Activated naive CD4-positive, alpha-beta T cell treated with anti-CD3 and anti-CD28 coated beads, Interleukin-2, amount 10 ng/mL, durations not matched to agents 7 days and 5 days (primary cell): ENCODE results near the gene GEMIN5.
"Not testable (repeated sequence)": the region's sequence is repeated elsewhere in the genome, so short reads cannot be mapped to it uniquely, and the experiment has no call there.

Experiments used
- CTCF ChIA-PET: fragments of 350-600 bp; sonication (Branson Sonifier 250); formaldehyde crosslinking; loops from one replicate; lab custom pipeline; 2021; ENCODE audit warnings: antibody characterized with exemption; lab: Charles Lee
- DNase-seq: peaks from one replicate; pipeline ENCODE4 v3.0.0-alpha.2; 2020
- H3K27ac Mint-ChIP-seq: one replicate; pipeline ENCODE4 v1.8.0; 2021; ENCODE audit warnings: mild to moderate bottlenecking, moderate library complexity, mixed read lengths
- H3K27me3 Mint-ChIP-seq: one replicate; pipeline ENCODE4 v1.8.0; 2021; ENCODE audit warnings: mild to moderate bottlenecking, mixed read lengths
- H3K36me3 Mint-ChIP-seq: one replicate; pipeline ENCODE4 v1.8.0; 2021; ENCODE audit warnings: mixed read lengths
- H3K4me1 Mint-ChIP-seq: one replicate; pipeline ENCODE4 v1.8.0; 2021; ENCODE audit warnings: mixed read lengths
- H3K4me3 Mint-ChIP-seq: one replicate; pipeline ENCODE4 v1.8.0; 2021; ENCODE audit warnings: mild to moderate bottlenecking, moderate library complexity, mixed read lengths
- H3K9me3 Mint-ChIP-seq: one replicate; pipeline ENCODE4 v1.8.0; 2021; ENCODE audit warnings: mixed read lengths

GEMIN5 gene

GRCh38 chr5:154966081-154966841 is 28.2 kb upstream of the GEMIN5 start:
- peaks cover 3% of the 10 kb centered on the region for H3K4me1 Mint-ChIP-seq
- CTCF ChIA-PET = no interaction called here
- peaks cover 16% of the 10 kb centered on the region for H3K36me3 Mint-ChIP-seq
- H3K4me3 Mint-ChIP-seq = no peak overlapping the region
- no peak for DNase-seq
- H3K9me3 Mint-ChIP-seq = no peaks in the 10 kb centered on the region
- H3K27me3 Mint-ChIP-seq = no peaks in the 10 kb centered on the region
- peak overlapping the region; percentile 42 for H3K27ac Mint-ChIP-seq

GRCh38 chr5:154962494-154962893 is 24.5 kb upstream of the GEMIN5 start:
- H3K27ac Mint-ChIP-seq = no peak overlapping the region

DNA sequence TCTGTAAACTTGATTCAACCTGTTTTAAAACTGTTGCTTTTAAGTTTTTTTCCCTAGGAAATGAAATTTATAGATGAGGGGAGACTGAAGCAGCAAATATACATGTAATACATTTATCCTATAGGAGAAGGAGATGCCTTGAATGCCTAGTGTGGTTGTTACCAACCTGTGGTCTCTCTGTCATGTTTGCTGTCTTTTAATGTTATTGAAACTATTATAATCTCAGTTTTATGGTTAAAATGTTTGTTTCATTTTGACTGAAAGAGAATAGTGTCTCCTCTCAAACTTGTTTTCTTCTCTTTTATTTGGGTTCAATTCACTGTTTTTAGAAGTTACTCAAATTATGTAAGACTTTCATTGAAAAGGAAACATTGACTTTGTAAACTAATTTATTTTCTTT is 18.7 kb upstream of the GEMIN5 start:
- no peak for DNase-seq
- CTCF ChIA-PET = no interaction called here
- Mint-ChIP-seq H3K9me3 (no peaks in the 10 kb centered on the region), H3K36me3 (peaks cover 20% of the 10 kb centered on the region), H3K4me3 (no peak overlapping the region), H3K4me1 (no peaks in the 10 kb centered on the region), H3K27ac (no peak overlapping the region), H3K27me3 (no peaks in the 10 kb centered on the region)

More at GRCh38 chr5:154962494-154962893, 24.5 kb upstream of the GEMIN5 start:
- Mint-ChIP-seq H3K9me3 (no peaks in the 10 kb centered on the region), H3K27me3 (no peaks in the 10 kb centered on the region), H3K36me3 (peaks cover 21% of the 10 kb centered on the region), H3K4me1 (peaks cover 3% of the 10 kb centered on the region), H3K4me3 (no peak overlapping the region)
- CTCF ChIA-PET = no interaction called here
- DNase-seq = no peak

DNA sequence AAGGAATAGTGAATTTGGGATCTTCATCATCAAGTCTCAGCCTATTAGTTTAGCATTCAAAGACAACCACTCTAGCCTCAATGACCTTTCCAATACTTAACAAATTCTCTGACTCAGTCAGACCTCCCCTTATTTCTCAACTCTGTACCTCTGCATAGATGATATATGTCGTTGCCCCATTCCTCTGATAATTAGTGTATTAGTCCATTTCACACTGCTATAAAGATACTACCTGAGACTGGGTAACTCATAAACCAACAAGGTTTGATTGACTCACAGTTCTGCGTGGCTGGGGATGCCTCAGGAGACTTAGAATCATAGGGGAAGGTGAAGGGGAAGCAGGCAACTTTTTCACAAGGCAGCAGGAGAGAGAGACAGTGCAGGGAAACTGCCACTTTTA is 11.8 kb upstream of the GEMIN5 start:
- Mint-ChIP-seq H3K9me3 (no peaks in the 10 kb centered on the region), H3K4me3 (no peak overlapping the region), H3K36me3 (peaks cover 12% of the 10 kb centered on the region), H3K4me1 (no peaks in the 10 kb centered on the region), H3K27me3 (no peaks in the 10 kb centered on the region), H3K27ac (no peak overlapping the region)
- no peak for DNase-seq
- CTCF ChIA-PET = interaction anchor here (0.6 kb wide), 1 partner anchor 15 kb away, joined by 3 read pairs; no protein-coding TSS in a partner anchor

DNA sequence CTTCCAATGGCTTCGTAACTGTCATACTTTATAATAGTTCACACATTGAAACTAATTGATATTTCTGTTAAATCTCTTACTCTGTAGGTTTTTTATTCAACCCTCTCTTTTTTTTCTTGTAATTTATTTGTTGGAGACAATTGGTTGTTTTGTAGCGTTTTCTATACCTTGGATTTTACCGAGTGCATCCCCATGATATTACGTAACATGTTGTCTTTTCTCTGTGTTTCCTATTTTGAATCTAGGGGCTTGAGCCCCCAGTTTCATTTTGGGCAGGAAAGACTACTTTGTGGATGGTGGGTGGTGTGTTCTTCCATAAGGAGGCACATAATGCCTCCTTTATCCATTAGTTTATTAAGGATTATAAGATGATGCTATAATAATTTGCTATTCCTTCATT is 10.3 kb upstream of the GEMIN5 start:
- Mint-ChIP-seq H3K9me3 (no peaks in the 10 kb centered on the region), H3K36me3 (peaks cover 8% of the 10 kb centered on the region), H3K4me3 (no peak overlapping the region), H3K27me3 (no peaks in the 10 kb centered on the region), H3K27ac (no peak overlapping the region), H3K4me1 (peaks cover under 1% of the 10 kb centered on the region)
- CTCF ChIA-PET = no interaction called here
- DNase-seq = no peak

DNA sequence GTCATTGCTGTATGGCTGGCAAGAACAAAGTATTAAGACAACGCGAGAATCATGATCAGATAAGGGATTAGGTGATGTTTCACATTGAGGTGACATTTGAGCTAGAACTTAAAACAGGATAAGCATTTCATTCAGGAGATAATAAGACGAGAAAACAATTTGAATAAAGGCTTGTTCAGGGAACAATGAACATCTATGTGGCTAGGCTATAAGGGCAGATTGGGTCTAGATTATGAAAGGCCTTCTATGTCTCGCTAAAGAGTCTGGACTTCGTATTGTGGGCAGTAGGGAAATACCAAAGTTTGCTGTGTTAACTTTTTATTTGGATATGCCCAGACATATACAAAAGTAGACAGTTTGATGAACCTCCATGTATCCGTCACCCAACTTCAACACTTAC is 9.8 kb upstream of the GEMIN5 start:
- H3K27ac Mint-ChIP-seq = no peak overlapping the region
- H3K4me3 Mint-ChIP-seq = no peak overlapping the region
- H3K27me3 Mint-ChIP-seq = no peaks in the 10 kb centered on the region
- no peak for DNase-seq
- H3K9me3 Mint-ChIP-seq = no peaks in the 10 kb centered on the region
- H3K4me1 Mint-ChIP-seq = peaks cover 6% of the 10 kb centered on the region
- CTCF ChIA-PET = no interaction called here
- H3K36me3 Mint-ChIP-seq = peaks cover 8% of the 10 kb centered on the region

- DNase-seq = no peak
- Mint-ChIP-seq H3K4me3 (no peak overlapping the region), H3K27me3 (no peaks in the 10 kb centered on the region), H3K9me3 (no peaks in the 10 kb centered on the region), H3K27ac (no peak overlapping the region), H3K4me1 (peaks cover 18% of the 10 kb centered on the region), H3K36me3 (peaks cover 8% of the 10 kb centered on the region)
- CTCF ChIA-PET = interaction anchor here (0.9 to 1.6 kb wide), 6 partner anchors 10 to 295 kb away, joined by 3 to 4 read pairs (median 4); no protein-coding TSS in a partner anchor
Observed at GRCh38 chr5:154945695-154946301, 7.8 kb upstream of the GEMIN5 start.

- CTCF ChIA-PET = interaction anchor here (0.6 to 1.5 kb wide), 4 partner anchors 13 to 296 kb away, joined by 3 to 5 read pairs (median 4); no protein-coding TSS in a partner anchor
- Mint-ChIP-seq H3K27me3 (no peaks in the 10 kb centered on the region), H3K36me3 (peaks cover 8% of the 10 kb centered on the region), H3K27ac (no peak overlapping the region), H3K9me3 (no peaks in the 10 kb centered on the region), H3K4me3 (no peak overlapping the region), H3K4me1 (peaks cover 27% of the 10 kb centered on the region)
- DNase-seq = no peak
Observed at GRCh38 chr5:154944716-154945115, 6.7 kb upstream of the GEMIN5 start.

GRCh38 chr5:154943527-154943926 is 5.5 kb upstream of the GEMIN5 start:
- no peak overlapping the region for H3K4me3 Mint-ChIP-seq
- no peak for DNase-seq
- H3K36me3 Mint-ChIP-seq = peaks cover 5% of the 10 kb centered on the region
- no peaks in the 10 kb centered on the region for H3K9me3 Mint-ChIP-seq
- H3K27ac Mint-ChIP-seq = no peak overlapping the region
- no peaks in the 10 kb centered on the region for H3K27me3 Mint-ChIP-seq
- CTCF ChIA-PET = interaction anchor here (1.1 to 2.3 kb wide), 2 partner anchors 12 kb away, joined by 3 to 6 read pairs; no protein-coding TSS in a partner anchor
- peaks cover 33% of the 10 kb centered on the region for H3K4me1 Mint-ChIP-seq

- H3K9me3 Mint-ChIP-seq = no peaks in the 10 kb centered on the region
- H3K36me3 Mint-ChIP-seq = peaks cover under 1% of the 10 kb centered on the region
- H3K4me3 Mint-ChIP-seq = peak within 1 kb of the TSS; percentile 95
- peak within 1 kb of the TSS; percentile 92 for H3K27ac Mint-ChIP-seq
- peaks cover 46% of the 10 kb centered on the region for H3K4me1 Mint-ChIP-seq
- CTCF ChIA-PET = interaction anchor here (0.7 kb wide), 1 partner anchor 13 kb away, joined by 4 read pairs; no protein-coding TSS in a partner anchor
- DNase-seq = peak; percentile 95
- no peaks in the 10 kb centered on the region for H3K27me3 Mint-ChIP-seq
Observed at GRCh38 chr5:154940772-154941620, 3.0 kb upstream of the GEMIN5 start, which contains the start of gene MRPL22. MRPL22 (plus strand) TSS chr5:154941073; CDS start chr5:154941111, 38 bp downstream.

GRCh38 chr5:154940375-154940771 is 2.4 kb upstream of the GEMIN5 start:
- H3K27me3 Mint-ChIP-seq = no peaks in the 10 kb centered on the region

GRCh38 chr5:154939387-154939786 is 1.4 kb upstream of the GEMIN5 start:
- H3K27me3 Mint-ChIP-seq, CTCF ChIA-PET, H3K27ac Mint-ChIP-seq, H3K9me3 Mint-ChIP-seq, H3K36me3 Mint-ChIP-seq, DNase-seq: not testable (repeated sequence)
- Mint-ChIP-seq H3K4me1 (peaks cover 56% of the 10 kb centered on the region), H3K4me3 (peak overlapping the region; percentile 29)

More at GRCh38 chr5:154940375-154940771, 2.4 kb upstream of the GEMIN5 start:
- no peak for DNase-seq
- Mint-ChIP-seq H3K4me3 (peak overlapping the region; percentile 95), H3K36me3 (no peaks in the 10 kb centered on the region), H3K4me1 (peaks cover 52% of the 10 kb centered on the region), H3K27ac (peak overlapping the region; percentile 92), H3K9me3 (no peaks in the 10 kb centered on the region)
- CTCF ChIA-PET = no interaction called here

GRCh38 chr5:154937186-154937717 is 759 bp downstream of the GEMIN5 start:
- peak overlapping the region; percentile 89 for H3K4me3 Mint-ChIP-seq
- H3K4me1 Mint-ChIP-seq = peaks cover 48% of the 10 kb centered on the region
- H3K27ac Mint-ChIP-seq = no peak overlapping the region
- CTCF ChIA-PET = no interaction called here
- no peaks in the 10 kb centered on the region for H3K9me3 Mint-ChIP-seq
- DNase-seq = no peak
- no peaks in the 10 kb centered on the region for H3K27me3 Mint-ChIP-seq
- peaks cover 10% of the 10 kb centered on the region for H3K36me3 Mint-ChIP-seq

GRCh38 chr5:154934881-154935280 is 3.1 kb downstream of the GEMIN5 start:
- Mint-ChIP-seq H3K4me3 (no peak overlapping the region), H3K36me3 (peaks cover 23% of the 10 kb centered on the region), H3K27me3 (no peaks in the 10 kb centered on the region), H3K9me3 (no peaks in the 10 kb centered on the region), H3K27ac (no peak overlapping the region), H3K4me1 (peaks cover 34% of the 10 kb centered on the region)
- no peak for DNase-seq
- CTCF ChIA-PET = no interaction called here
